ENCODE measurements around the gene AR. TPM values are rescaled to one million over a fixed set of nuclear protein-coding genes. Genes with fewer than 3 reads are reported as not detected.

AR gene
- total and polyA plus RNA-seq, 2 of the 13 experiments (the other 11 are each of a cell fraction or from before 2014, with no cell fraction given), result not detected

DNA sequence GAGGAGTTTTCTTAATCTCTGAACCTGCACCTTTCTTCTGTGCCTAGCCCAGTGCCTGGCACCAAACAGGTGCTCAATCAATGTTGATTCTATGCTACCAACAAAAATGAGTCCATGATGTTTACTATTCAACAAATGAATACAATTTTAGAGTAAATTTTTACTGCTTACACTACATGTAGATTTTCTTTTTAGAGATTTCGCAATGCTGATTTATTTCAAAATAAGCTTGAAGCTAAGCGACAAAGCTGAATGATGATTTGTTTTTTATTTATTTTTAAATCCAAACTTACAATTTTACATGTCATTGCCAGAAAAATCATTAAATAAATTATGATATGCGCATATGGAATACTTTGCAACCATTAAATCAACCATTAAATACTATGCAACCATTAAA lies 55.7 kb downstream of the AR start:
- in situ Hi-C loops (cut with HindIII; ENCODE audit: extremely low pct_ligation_motif_present, low pct_unique_long_range_greater_than_20kb), result no loop called here
- Histone ChIP-seq H3K79me2 (ENCODE audit: insufficient read depth, low read length) (no peaks in the 10 kb centered on the region), H3K9me3 (ENCODE audit: low read length) (peaks cover 29% of the 10 kb centered on the region; the same call in 1 of the 2 replicates), H3K4me2 (ENCODE audit: low read depth, low read length) (no peak overlapping the region), H4K20me1 (ENCODE audit: insufficient read depth, low read length) (no peaks in the 10 kb centered on the region), H3K9ac (ENCODE audit: insufficient read depth, low read depth, low read length) (no peak overlapping the region), H3K4me3 (replicated peaks in 1 of 3; ENCODE audit: insufficient read depth in 1 of 3, low read depth in 2 of 3, low read length in 3 of 3) (no peak overlapping the region), H3K27me3 (ENCODE audit: control insufficient read depth in 1 of 2, insufficient read depth in 2 of 2, low read length in 2 of 2) (no peaks in the 10 kb centered on the region), H3K27ac (ENCODE audit: extremely low read length, insufficient read depth, low read length) (no peak overlapping the region), H3K36me3 (replicated peaks in 1 of 2; ENCODE audit: control insufficient read depth in 1 of 2, insufficient read depth in 2 of 2, low read length in 2 of 2) (no peaks in the 10 kb centered on the region), H2AFZ (ENCODE audit: low read length) (no peak overlapping the region), H3K4me1 (ENCODE audit: insufficient read depth, low read length) (no peaks in the 10 kb centered on the region)
- ATAC-seq (no peak), FAIRE-seq (no peak), DNase-seq (ENCODE audit: low spot score) (no peak)
- ChIA-PET CTCF (ENCODE audit: low intra/inter-chr PET ratio, low total read pairs) (no interaction called here), POLR2A (no interaction called here)
- BruUV-seq (replicated peaks), result no TSS peak
- intact Hi-C loops (cut with micrococcal nuclease; ENCODE audit: unreplicated experiment), result no loop called here
- 76% methylated on average over 3 of the region's 3 CpGs for WGBS (ENCODE audit: low lambda C conversion rate)
- TF ChIP-seq, protein P1, sequence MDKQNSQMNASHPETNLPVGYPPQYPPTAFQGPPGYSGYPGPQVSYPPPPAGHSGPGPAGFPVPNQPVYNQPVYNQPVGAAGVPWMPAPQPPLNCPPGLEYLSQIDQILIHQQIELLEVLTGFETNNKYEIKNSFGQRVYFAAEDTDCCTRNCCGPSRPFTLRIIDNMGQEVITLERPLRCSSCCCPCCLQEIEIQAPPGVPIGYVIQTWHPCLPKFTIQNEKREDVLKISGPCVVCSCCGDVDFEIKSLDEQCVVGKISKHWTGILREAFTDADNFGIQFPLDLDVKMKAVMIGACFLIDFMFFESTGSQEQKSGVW (CRISPR knock-in tag; IDR thresholded peaks at IDR 0.05; ENCODE audit: borderline replicate concordance), result no peak
- no peak for TF ChIP-seq EHMT2 (IDR thresholded peaks at IDR 0.05; ENCODE audit: borderline replicate concordance, low read depth, low read length)
- no peak for TF ChIP-seq MTA1 (CRISPR knock-in tag; IDR thresholded peaks at IDR 0.05; ENCODE audit: borderline replicate concordance)
- TF ChIP-seq IRF2 (CRISPR knock-in tag; IDR thresholded peaks at IDR 0.05), result no peak
- no peak for TF ChIP-seq SRSF1 (optimal IDR thresholded peaks at IDR 0.05; ENCODE audit: low read depth, low read length)
- TF ChIP-seq ZNF614 (CRISPR knock-in tag; IDR thresholded peaks at IDR 0.05; ENCODE audit: borderline replicate concordance), result no peak
- TF ChIP-seq POLR2G (IDR thresholded peaks at IDR 0.05; ENCODE audit: low read depth, low read length), result no peak
- no peak for TF ChIP-seq KAT7 (CRISPR knock-in tag; IDR thresholded peaks at IDR 0.05; ENCODE audit: borderline replicate concordance)
- no peak for TF ChIP-seq CCDC6 (CRISPR knock-in tag; IDR thresholded peaks at IDR 0.05)
- no peak for TF ChIP-seq ZNF30 (CRISPR knock-in tag; IDR thresholded peaks at IDR 0.05)
- TF ChIP-seq KMT2B (CRISPR knock-in tag; IDR thresholded peaks at IDR 0.05), result no peak
- TF ChIP-seq, protein P2, sequence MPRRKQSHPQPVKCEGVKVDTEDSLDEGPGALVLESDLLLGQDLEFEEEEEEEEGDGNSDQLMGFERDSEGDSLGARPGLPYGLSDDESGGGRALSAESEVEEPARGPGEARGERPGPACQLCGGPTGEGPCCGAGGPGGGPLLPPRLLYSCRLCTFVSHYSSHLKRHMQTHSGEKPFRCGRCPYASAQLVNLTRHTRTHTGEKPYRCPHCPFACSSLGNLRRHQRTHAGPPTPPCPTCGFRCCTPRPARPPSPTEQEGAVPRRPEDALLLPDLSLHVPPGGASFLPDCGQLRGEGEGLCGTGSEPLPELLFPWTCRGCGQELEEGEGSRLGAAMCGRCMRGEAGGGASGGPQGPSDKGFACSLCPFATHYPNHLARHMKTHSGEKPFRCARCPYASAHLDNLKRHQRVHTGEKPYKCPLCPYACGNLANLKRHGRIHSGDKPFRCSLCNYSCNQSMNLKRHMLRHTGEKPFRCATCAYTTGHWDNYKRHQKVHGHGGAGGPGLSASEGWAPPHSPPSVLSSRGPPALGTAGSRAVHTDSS (CRISPR knock-in tag; conservative IDR thresholded peaks at IDR 0.05), result no peak
- TF ChIP-seq NPAS2 (CRISPR knock-in tag; IDR thresholded peaks at IDR 0.05; ENCODE audit: borderline replicate concordance), result no peak
- no peak for TF ChIP-seq TSC22D2 (CRISPR knock-in tag; IDR thresholded peaks at IDR 0.05; ENCODE audit: borderline replicate concordance)
- TF ChIP-seq SIN3B (IDR thresholded peaks at IDR 0.05; ENCODE audit: low read length), result no peak
- no peak for TF ChIP-seq ZNF501 (CRISPR knock-in tag; IDR thresholded peaks at IDR 0.05)
- TF ChIP-seq POLR2A (IDR thresholded peaks at IDR 0.05; ENCODE audit: insufficient read depth in 1 of 2, low read depth in 2 of 2, low read length in 2 of 2), result no peak
